ENCODE measurements around the gene ARHGAP18.

Gene ARHGAP18

GRCh38 chr6:129731428-129731827, 21.5 kb upstream of the ARHGAP18 start:
- no peak for TF ChIP-seq CTCF (conservative IDR thresholded peaks at IDR 0.05; ENCODE audit: low read depth)
- no peak for DNase-seq (ENCODE audit: low spot score)
- CTCF ChIA-PET, result interaction anchor here (0.6 to 2.2 kb wide), 6 partner anchors 8 to 230 kb away, joined by 3 to 31 read pairs (median 4); no protein-coding TSS in a partner anchor
- H3K27ac ChIP-seq, result no peak overlapping the region
- POLR2A ChIA-PET (ENCODE audit: low non-redundant PET), result no interaction called here

GRCh38 chr6:129730477-129731165, 20.6 kb upstream of the ARHGAP18 start:
- ChIA-PET POLR2A (ENCODE audit: low non-redundant PET) (no interaction called here), CTCF (interaction anchor here (0.6 to 2.2 kb wide), 16 partner anchors 9 to 284 kb away, joined by 3 to 31 read pairs (median 3); no protein-coding TSS in a partner anchor)
- H3K27ac ChIP-seq, result no peak overlapping the region
- DNase-seq (ENCODE audit: low spot score), result peak; percentile 20
- peak; percentile 72 for TF ChIP-seq CTCF (conservative IDR thresholded peaks at IDR 0.05; ENCODE audit: low read depth)

GRCh38 chr6:129726650-129727049, 16.7 kb upstream of the ARHGAP18 start:
- no peak for DNase-seq (ENCODE audit: low spot score)
- TF ChIP-seq CTCF (conservative IDR thresholded peaks at IDR 0.05; ENCODE audit: low read depth), result no peak
- H3K27ac ChIP-seq, result no peak overlapping the region
- ChIA-PET CTCF (no interaction called here), POLR2A (ENCODE audit: low non-redundant PET) (no interaction called here)

GRCh38 chr6:129725341-129725740, 15.4 kb upstream of the ARHGAP18 start:
- CTCF ChIA-PET, result interaction anchor here (1.2 kb wide), 1 partner anchor 128 kb away, joined by 3 read pairs; no protein-coding TSS in a partner anchor

GRCh38 chr6:129719692-129720091, 9.7 kb upstream of the ARHGAP18 start:
- no peak overlapping the region for H3K27ac ChIP-seq
- no peak for TF ChIP-seq CTCF (conservative IDR thresholded peaks at IDR 0.05; ENCODE audit: low read depth)
- no peak for DNase-seq (ENCODE audit: low spot score)
- POLR2A ChIA-PET (ENCODE audit: low non-redundant PET), result no interaction called here
- CTCF ChIA-PET, result interaction anchor here (0.6 to 0.8 kb wide), 2 partner anchors 11 to 121 kb away, joined by 3 to 5 read pairs; no protein-coding TSS in a partner anchor

More at GRCh38 chr6:129725341-129725740, 15.4 kb upstream of the ARHGAP18 start:
- DNase-seq (ENCODE audit: low spot score), result no peak
- POLR2A ChIA-PET (ENCODE audit: low non-redundant PET), result no interaction called here
- no peak for TF ChIP-seq CTCF (conservative IDR thresholded peaks at IDR 0.05; ENCODE audit: low read depth)
- H3K27ac ChIP-seq, result no peak overlapping the region

GRCh38 chr6:129717277-129717676, 7.3 kb upstream of the ARHGAP18 start:
- ChIA-PET POLR2A (ENCODE audit: low non-redundant PET) (no interaction called here), CTCF (no interaction called here)
- H3K27ac ChIP-seq, result no peak overlapping the region
- TF ChIP-seq CTCF (conservative IDR thresholded peaks at IDR 0.05; ENCODE audit: low read depth), result no peak
- no peak for DNase-seq (ENCODE audit: low spot score)

Data from RWPE1 (cell line).